HepG2 (cell line): ENCODE measurements around the gene GADL1.

Source experiments
- CCAR2 ChIP-seq: fragments of 200-400 bp; formaldehyde crosslinking; optimal IDR thresholded peaks from 2 replicates; pipeline ENCODE3; 2018; ENCODE audit warnings: low read depth, mild to moderate bottlenecking, low read length, moderate library complexity
- EZH2 ChIP-seq: conservative IDR thresholded peaks from 2 replicates; pipeline ENCODE4 v1.6.1; 2012; ENCODE audit warnings: mild to moderate bottlenecking, low read depth, low read length, moderate library complexity
- FIP1L1 ChIP-seq: fragments of 200-400 bp; formaldehyde crosslinking; IDR thresholded peaks from 2 replicates; pipeline ENCODE4 v1.6.1; 2018; ENCODE audit warnings: low read depth, mild to moderate bottlenecking, low read length, moderate library complexity, borderline replicate concordance; ENCODE audit not compliant: insufficient read depth
- HCFC1 ChIP-seq: fragments of 150-350 bp; IDR thresholded peaks from 2 replicates; pipeline ENCODE4 v1.6.1; 2014; ENCODE audit warnings: low read depth, low read length
- HNRNPH1 ChIP-seq: fragments of 200-400 bp; formaldehyde crosslinking; optimal IDR thresholded peaks from 2 replicates; pipeline ENCODE3; 2017; ENCODE audit warnings: mild to moderate bottlenecking, low read depth, low read length
- KAT7 ChIP-seq: IDR thresholded peaks from 2 replicates; pipeline ENCODE4 v1.6.1; 2018; ENCODE audit warnings: borderline replicate concordance, missing compliant biosample characterization
- SSRP1 ChIP-seq: IDR thresholded peaks from 2 replicates; pipeline ENCODE4 v1.6.1; 2016; ENCODE audit warnings: control low read depth
- ZBTB21 ChIP-seq: sonication (generic); formaldehyde crosslinking; IDR thresholded peaks from 2 replicates; pipeline ENCODE4 v1.4.0; 2020; ENCODE audit warnings: missing genetic modification reagents
- TF ChIP-seq, protein P1 (sequence below): sonication (generic); formaldehyde crosslinking; IDR thresholded peaks from 2 replicates; pipeline ENCODE4 v1.5.0; 2020; ENCODE audit warnings: mild to moderate bottlenecking, missing genetic modification reagents, moderate library complexity
- TF ChIP-seq, protein P2 (sequence below): sonication (generic); formaldehyde crosslinking; IDR thresholded peaks from 2 replicates; pipeline ENCODE4 v1.5.0; 2020; ENCODE audit warnings: missing genetic modification reagents

DNA sequence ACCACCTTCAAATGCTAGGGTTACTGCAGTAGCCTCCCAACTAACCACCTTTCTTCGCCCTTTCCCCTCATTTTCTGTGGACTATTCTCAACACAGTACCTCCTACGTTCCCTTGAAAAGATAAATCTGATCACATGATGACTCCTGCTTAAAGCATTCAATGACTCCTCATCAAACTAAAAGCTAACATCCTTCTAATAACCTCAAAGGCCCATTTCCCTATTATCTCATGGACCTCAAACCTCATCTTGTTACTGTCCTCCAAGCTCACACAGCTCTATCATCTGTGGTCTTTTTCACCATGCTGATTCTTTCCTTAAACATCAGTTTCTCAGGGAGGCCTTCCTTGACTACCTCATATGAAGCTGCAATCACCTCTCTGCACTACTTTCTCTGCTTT, 29.6 kb downstream of the GADL1 start:
- no peak for TF ChIP-seq EZH2
- TF ChIP-seq, protein P1, sequence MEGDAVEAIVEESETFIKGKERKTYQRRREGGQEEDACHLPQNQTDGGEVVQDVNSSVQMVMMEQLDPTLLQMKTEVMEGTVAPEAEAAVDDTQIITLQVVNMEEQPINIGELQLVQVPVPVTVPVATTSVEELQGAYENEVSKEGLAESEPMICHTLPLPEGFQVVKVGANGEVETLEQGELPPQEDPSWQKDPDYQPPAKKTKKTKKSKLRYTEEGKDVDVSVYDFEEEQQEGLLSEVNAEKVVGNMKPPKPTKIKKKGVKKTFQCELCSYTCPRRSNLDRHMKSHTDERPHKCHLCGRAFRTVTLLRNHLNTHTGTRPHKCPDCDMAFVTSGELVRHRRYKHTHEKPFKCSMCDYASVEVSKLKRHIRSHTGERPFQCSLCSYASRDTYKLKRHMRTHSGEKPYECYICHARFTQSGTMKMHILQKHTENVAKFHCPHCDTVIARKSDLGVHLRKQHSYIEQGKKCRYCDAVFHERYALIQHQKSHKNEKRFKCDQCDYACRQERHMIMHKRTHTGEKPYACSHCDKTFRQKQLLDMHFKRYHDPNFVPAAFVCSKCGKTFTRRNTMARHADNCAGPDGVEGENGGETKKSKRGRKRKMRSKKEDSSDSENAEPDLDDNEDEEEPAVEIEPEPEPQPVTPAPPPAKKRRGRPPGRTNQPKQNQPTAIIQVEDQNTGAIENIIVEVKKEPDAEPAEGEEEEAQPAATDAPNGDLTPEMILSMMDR (CRISPR knock-in tag): no peak
- TF ChIP-seq, protein P2, sequence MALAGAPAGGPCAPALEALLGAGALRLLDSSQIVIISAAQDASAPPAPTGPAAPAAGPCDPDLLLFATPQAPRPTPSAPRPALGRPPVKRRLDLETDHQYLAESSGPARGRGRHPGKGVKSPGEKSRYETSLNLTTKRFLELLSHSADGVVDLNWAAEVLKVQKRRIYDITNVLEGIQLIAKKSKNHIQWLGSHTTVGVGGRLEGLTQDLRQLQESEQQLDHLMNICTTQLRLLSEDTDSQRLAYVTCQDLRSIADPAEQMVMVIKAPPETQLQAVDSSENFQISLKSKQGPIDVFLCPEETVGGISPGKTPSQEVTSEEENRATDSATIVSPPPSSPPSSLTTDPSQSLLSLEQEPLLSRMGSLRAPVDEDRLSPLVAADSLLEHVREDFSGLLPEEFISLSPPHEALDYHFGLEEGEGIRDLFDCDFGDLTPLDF (CRISPR knock-in tag): no peak
- TF ChIP-seq FIP1L1: no peak
- no peak for TF ChIP-seq HCFC1
- no peak for TF ChIP-seq KAT7 (CRISPR knock-in tag)
- no peak for TF ChIP-seq CCAR2
- no peak for TF ChIP-seq HNRNPH1
- no peak for TF ChIP-seq SSRP1 (CRISPR knock-in tag)
- no peak for TF ChIP-seq ZBTB21
